Mucosa of rectum (tissue), 2 donors: ENCODE data around the gene SH3RF3.

Experiments
- H3K27ac ChIP-seq, 2 donors: one replicate each; pipeline ENCODE4 v1.7.0; 2013; ENCODE audit warnings: inconsistent platforms in 2 of 2, low read depth in 2 of 2, low read length in 2 of 2
- H3K27me3 ChIP-seq, 2 donors: one replicate each; pipeline ENCODE4 v1.7.0; 2013; ENCODE audit warnings: low read length in 2 of 2; ENCODE audit not compliant: control insufficient read depth in 2 of 2, insufficient read depth in 2 of 2
- H3K36me3 ChIP-seq, 2 donors: one replicate each; pipeline ENCODE4 v1.7.0; 2013; ENCODE audit warnings: low read length in 2 of 2; ENCODE audit not compliant: control insufficient read depth in 2 of 2, insufficient read depth in 2 of 2
- H3K4me1 ChIP-seq, 2 donors: one replicate each; pipeline ENCODE4 v1.7.0; 2013; ENCODE audit warnings: low read length in 2 of 2, mild to moderate bottlenecking in 1 of 2; ENCODE audit not compliant: control insufficient read depth in 2 of 2, insufficient read depth in 2 of 2
- H3K4me3 ChIP-seq, 2 donors: one replicate each; pipeline ENCODE4 v1.7.0; 2013; ENCODE audit warnings: low read length in 2 of 2
- H3K9ac ChIP-seq, 2 donors: one replicate each; pipeline ENCODE4 v1.7.0; 2013; ENCODE audit warnings: low read length in 2 of 2, low read depth in 1 of 2, mild to moderate bottlenecking in 1 of 2
- H3K9me3 ChIP-seq, 2 donors: one replicate each; pipeline ENCODE4 v1.7.0; 2013; ENCODE audit warnings: low read length in 2 of 2; ENCODE audit not compliant: control insufficient read depth in 2 of 2
- donor health status: healthy.
- donor health status: Normal muscosa, but diverticular disease.

SH3RF3 gene

GRCh38 chr2:109422758-109423500 is 293.9 kb downstream of the SH3RF3 start:
- no peak overlapping the region for H3K9ac ChIP-seq
- no peaks in the 10 kb centered on the region for H3K27me3 ChIP-seq
- H3K4me3 ChIP-seq: no peak overlapping the region
- no peaks in the 10 kb centered on the region for H3K4me1 ChIP-seq
- no peaks in the 10 kb centered on the region for H3K36me3 ChIP-seq
- no peak overlapping the region for H3K27ac ChIP-seq
- H3K9me3 ChIP-seq: no peaks in the 10 kb centered on the region

- H3K27ac ChIP-seq: no peak overlapping the region
- no peak overlapping the region for H3K4me3 ChIP-seq
- no peak overlapping the region for H3K9ac ChIP-seq
- H3K36me3 ChIP-seq: no peaks in the 10 kb centered on the region
- no peaks in the 10 kb centered on the region for H3K27me3 ChIP-seq
- no peaks in the 10 kb centered on the region for H3K9me3 ChIP-seq
- no peaks in the 10 kb centered on the region for H3K4me1 ChIP-seq
Observed at GRCh38 chr2:109423556-109424359, 294.8 kb downstream of the SH3RF3 start.

DNA sequence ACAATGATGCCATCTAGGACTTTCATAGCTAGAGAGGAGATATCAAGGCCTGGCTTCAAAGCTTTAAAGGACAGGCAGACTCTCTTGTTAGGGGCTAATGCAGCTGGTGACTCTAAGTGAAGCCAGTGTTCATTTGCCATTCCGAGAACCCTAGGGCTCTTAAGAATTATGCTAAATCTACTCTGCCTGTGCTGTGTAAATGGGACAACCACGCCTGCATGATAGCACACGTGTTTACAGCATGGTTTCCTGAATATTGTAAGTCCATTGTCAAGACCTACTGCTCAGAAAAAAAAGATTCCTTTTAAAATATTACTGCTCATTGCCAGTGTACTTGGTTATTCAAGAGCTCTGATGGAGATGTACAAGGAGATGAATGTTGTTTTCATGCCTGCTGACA is 296.4 kb downstream of the SH3RF3 start:
- H3K27me3 ChIP-seq: no peaks in the 10 kb centered on the region
- no peaks in the 10 kb centered on the region for H3K9me3 ChIP-seq
- H3K27ac ChIP-seq: no peak overlapping the region
- H3K4me3 ChIP-seq: no peak overlapping the region
- no peaks in the 10 kb centered on the region for H3K4me1 ChIP-seq
- no peaks in the 10 kb centered on the region for H3K36me3 ChIP-seq
- no peak overlapping the region for H3K9ac ChIP-seq

GRCh38 chr2:109427661-109428091 is 298.7 kb downstream of the SH3RF3 start:
- no peak overlapping the region for H3K27ac ChIP-seq
- H3K27me3 ChIP-seq: no peaks in the 10 kb centered on the region
- no peak overlapping the region for H3K9ac ChIP-seq
- no peaks in the 10 kb centered on the region for H3K9me3 ChIP-seq
- no peaks in the 10 kb centered on the region for H3K36me3 ChIP-seq
- H3K4me1 ChIP-seq: no peaks in the 10 kb centered on the region
- H3K4me3 ChIP-seq: no peak overlapping the region

DNA sequence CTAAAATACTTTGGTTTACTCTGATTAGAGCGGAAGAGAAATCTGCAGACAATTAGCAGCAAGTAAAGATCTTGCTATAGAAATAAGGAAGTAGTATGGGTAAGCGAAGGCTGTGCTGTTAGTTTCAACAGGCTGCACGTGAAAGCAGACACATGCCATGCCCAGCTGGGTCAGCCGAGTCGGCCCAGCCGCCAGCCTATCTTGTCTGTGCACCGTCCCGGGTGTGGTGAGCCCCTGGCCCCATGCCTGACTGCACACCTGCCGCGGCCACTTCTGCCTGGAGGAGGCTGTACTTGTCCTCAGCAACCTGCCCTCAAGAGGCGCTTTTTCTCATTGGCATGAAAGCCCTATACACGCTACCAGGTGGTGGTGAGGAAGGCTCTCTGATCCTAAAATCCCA is 299.3 kb downstream of the SH3RF3 start:
- Histone ChIP-seq H3K4me3 (no peak overlapping the region), H3K9ac (no peak overlapping the region), H3K27me3 (no peaks in the 10 kb centered on the region), H3K36me3 (no peaks in the 10 kb centered on the region), H3K9me3 (no peaks in the 10 kb centered on the region), H3K4me1 (no peaks in the 10 kb centered on the region), H3K27ac (no peak overlapping the region)

- Histone ChIP-seq H3K4me1 (no peaks in the 10 kb centered on the region), H3K9me3 (no peaks in the 10 kb centered on the region), H3K27ac (no peak overlapping the region), H3K9ac (no peak overlapping the region), H3K4me3 (no peak overlapping the region), H3K27me3 (no peaks in the 10 kb centered on the region), H3K36me3 (no peaks in the 10 kb centered on the region)
Observed at GRCh38 chr2:109428841-109429566, 300.0 kb downstream of the SH3RF3 start.

- Histone ChIP-seq H3K4me3 (no peak overlapping the region), H3K9me3 (no peaks in the 10 kb centered on the region), H3K27ac (no peak overlapping the region), H3K4me1 (no peaks in the 10 kb centered on the region), H3K36me3 (no peaks in the 10 kb centered on the region), H3K27me3 (no peaks in the 10 kb centered on the region), H3K9ac (no peak overlapping the region)
Observed at GRCh38 chr2:109429567-109430328, 300.7 kb downstream of the SH3RF3 start.

DNA sequence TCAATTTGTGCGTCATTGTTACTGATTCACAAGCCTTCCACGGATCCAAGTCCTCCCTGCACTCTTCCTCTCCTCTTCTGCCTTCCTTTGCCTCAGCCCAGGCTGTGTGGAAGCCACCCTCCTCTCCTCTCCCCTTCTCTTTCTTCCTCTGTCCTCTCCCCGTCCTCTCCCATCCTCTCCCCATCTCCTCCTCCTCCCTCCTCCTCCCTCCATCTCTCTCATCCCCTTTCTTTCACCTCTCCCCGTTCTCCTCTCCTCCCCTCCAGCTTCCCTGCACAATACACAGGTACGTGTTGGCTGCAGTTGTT is 301.3 kb downstream of the SH3RF3 start:
- no peaks in the 10 kb centered on the region for H3K4me1 ChIP-seq
- no peaks in the 10 kb centered on the region for H3K27me3 ChIP-seq
- no peaks in the 10 kb centered on the region for H3K9me3 ChIP-seq
- H3K36me3 ChIP-seq: no peaks in the 10 kb centered on the region
- no peak overlapping the region for H3K4me3 ChIP-seq
- H3K9ac ChIP-seq: no peak overlapping the region
- H3K27ac ChIP-seq: no peak overlapping the region

GRCh38 chr2:109432421-109432820 is 303.4 kb downstream of the SH3RF3 start:
- Histone ChIP-seq H3K27me3 (no peaks in the 10 kb centered on the region), H3K27ac (no peak overlapping the region), H3K36me3 (no peaks in the 10 kb centered on the region), H3K9ac (no peak overlapping the region), H3K9me3 (no peaks in the 10 kb centered on the region), H3K4me3 (no peak overlapping the region), H3K4me1 (peaks cover 6 to 9% of the 10 kb centered on the region in 2 donors)
